Measurements from ENCODE around the gene RTP5. TPM values are rescaled to one million over a fixed set of nuclear protein-coding genes. Genes with fewer than 3 reads are reported as not detected.

The RTP5 gene
- polyA plus RNA-seq, 1 of the 3 experiments (the other 2 are of a cell fraction): not detected

DNA sequence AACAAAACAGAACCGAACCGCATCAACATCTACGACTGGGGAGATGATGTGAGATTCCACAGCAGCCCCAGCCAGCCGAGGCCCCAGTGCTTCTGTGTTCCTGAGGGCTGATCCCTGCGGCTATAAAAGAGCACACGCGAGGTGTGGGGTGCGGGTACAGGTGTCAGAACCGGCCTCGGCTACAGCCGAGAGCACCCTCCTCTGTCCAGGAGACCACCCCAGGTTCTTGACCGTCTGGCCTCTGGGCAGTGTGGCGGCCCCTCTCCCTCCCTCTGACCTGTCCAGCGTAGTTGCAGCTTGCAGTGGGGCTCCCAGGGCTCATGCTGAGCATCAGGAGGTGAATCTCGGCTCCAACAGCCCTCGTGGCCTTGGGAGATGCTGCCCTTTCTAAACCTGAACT, 23.7 kb downstream of the RTP5 start:
- no peak overlapping the region for H3K4me2 ChIP-seq
- no peaks in the 10 kb centered on the region for H3K9me2 ChIP-seq
- H4K20me1 ChIP-seq (ENCODE audit: insufficient read depth): no peaks in the 10 kb centered on the region
- H3K36me3 ChIP-seq (replicated peaks in 1 of 2; ENCODE audit: control insufficient read depth in 1 of 2, insufficient read depth in 2 of 2, low read length in 1 of 2): no peaks in the 10 kb centered on the region
- H3K9me3 ChIP-seq: no peaks in the 10 kb centered on the region
- CTCF ChIA-PET: interaction anchor here (1.5 kb wide), 1 partner anchor 11 kb away, joined by 4 read pairs; no protein-coding TSS in a partner anchor
- WGBS (ENCODE audit: low lambda C conversion rate): 72% methylated on average over 8 of the region's 16 CpGs
- H3K9ac ChIP-seq: no peak overlapping the region
- no peak overlapping the region for H3K4me3 ChIP-seq (ENCODE audit: low read depth in 2 of 2, low read length in 1 of 2)
- H3K27ac ChIP-seq (ENCODE audit: low read depth in 2 of 2, low read length in 1 of 2): peak overlapping the region in 1 of 2 experiments; percentile 48; a peak in 1 of 4 replicates
- no peaks in the 10 kb centered on the region for H3F3A ChIP-seq (replicated peaks; ENCODE audit: insufficient read depth)
- peaks cover 0 to 27% of the 10 kb centered on the region in 2 experiments; a peak in 1 of 4 replicates for H3K4me1 ChIP-seq (ENCODE audit: control insufficient read depth in 1 of 2, insufficient read depth in 2 of 2, low read depth in 1 of 2, low read length in 1 of 2)
- DNase-seq: no peak
- H2AFZ ChIP-seq (ENCODE audit: low read depth): no peak overlapping the region
- no peaks in the 10 kb centered on the region for H3K27me3 ChIP-seq (ENCODE audit: insufficient read depth)
- POLR2A ChIA-PET: no interaction called here
- TF ChIP-seq RXRA (IDR thresholded peaks at IDR 0.05; ENCODE audit: borderline replicate concordance, low read depth): no peak
- TF ChIP-seq RCOR1 (IDR thresholded peaks at IDR 0.05; ENCODE audit: low read length): no peak
- H3K79me2 ChIP-seq (ENCODE audit: insufficient read depth): no peaks in the 10 kb centered on the region

DNA sequence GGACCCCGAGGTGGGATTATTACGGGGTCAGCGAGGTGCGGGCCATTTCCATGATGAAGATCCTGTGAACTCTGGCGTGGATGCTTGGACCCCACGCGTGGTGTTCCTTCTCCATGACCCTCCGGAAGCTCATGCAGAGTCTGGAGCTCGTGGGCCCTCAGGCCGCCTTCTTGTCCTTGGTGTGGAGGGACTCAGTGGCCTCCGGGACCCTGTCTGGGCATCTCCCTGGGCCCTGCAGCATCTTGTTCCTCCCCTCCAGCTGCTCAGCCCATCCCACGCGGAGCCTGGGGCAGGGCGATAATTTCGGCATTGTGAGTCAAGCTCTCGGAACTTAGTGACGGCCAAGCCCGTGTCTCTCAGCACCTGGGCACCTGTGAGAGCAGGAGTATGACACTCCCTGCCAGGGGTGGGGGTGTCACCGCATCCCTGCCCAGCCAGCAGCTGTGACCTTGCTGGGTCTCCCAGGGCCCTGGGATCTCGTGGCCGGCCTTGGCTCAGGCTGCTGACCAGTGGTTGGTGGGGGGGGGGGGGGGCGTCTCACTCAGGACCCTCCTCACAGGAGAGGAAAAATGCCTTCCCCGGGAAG, 24.6 kb downstream of the RTP5 start:
- H4K20me1 ChIP-seq (ENCODE audit: insufficient read depth): no peaks in the 10 kb centered on the region
- 85% methylated on average over 7 of the region's 23 CpGs for WGBS (ENCODE audit: low lambda C conversion rate)
- H3K9me3 ChIP-seq: no peaks in the 10 kb centered on the region
- no peak overlapping the region for H3K9ac ChIP-seq
- H3K36me3 ChIP-seq (replicated peaks in 1 of 2; ENCODE audit: control insufficient read depth in 1 of 2, insufficient read depth in 2 of 2, low read length in 1 of 2): no peaks in the 10 kb centered on the region
- H3K79me2 ChIP-seq (ENCODE audit: insufficient read depth): no peaks in the 10 kb centered on the region
- no peak overlapping the region for H2AFZ ChIP-seq (ENCODE audit: low read depth)
- H3K9me2 ChIP-seq: no peaks in the 10 kb centered on the region
- no peak for TF ChIP-seq NFIC (IDR thresholded peaks at IDR 0.05; ENCODE audit: borderline replicate concordance)
- TF ChIP-seq TCF12 (IDR thresholded peaks at IDR 0.05): no peak
- TF ChIP-seq TAF1 (IDR thresholded peaks at IDR 0.05; ENCODE audit: borderline replicate concordance, low read depth, low read length): no peak
- TF ChIP-seq, protein P1, sequence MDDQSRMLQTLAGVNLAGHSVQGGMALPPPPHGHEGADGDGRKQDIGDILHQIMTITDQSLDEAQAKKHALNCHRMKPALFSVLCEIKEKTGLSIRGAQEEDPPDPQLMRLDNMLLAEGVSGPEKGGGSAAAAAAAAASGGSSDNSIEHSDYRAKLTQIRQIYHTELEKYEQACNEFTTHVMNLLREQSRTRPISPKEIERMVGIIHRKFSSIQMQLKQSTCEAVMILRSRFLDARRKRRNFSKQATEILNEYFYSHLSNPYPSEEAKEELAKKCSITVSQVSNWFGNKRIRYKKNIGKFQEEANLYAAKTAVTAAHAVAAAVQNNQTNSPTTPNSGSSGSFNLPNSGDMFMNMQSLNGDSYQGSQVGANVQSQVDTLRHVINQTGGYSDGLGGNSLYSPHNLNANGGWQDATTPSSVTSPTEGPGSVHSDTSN (IDR thresholded peaks at IDR 0.05): no peak
- TF ChIP-seq FOXM1 (IDR thresholded peaks at IDR 0.05; ENCODE audit: low read depth): no peak
- TF ChIP-seq TEAD4 (IDR thresholded peaks at IDR 0.05; ENCODE audit: borderline replicate concordance, insufficient read depth): no peak
- TF ChIP-seq CTCF (IDR thresholded peaks at IDR 0.05): no peak
- no peak for TF ChIP-seq RAD21 (IDR thresholded peaks at IDR 0.05; ENCODE audit: low read length)
- no peak for TF ChIP-seq CHD2 (IDR thresholded peaks at IDR 0.05; ENCODE audit: low read length, partially characterized antibody)
- TF ChIP-seq FOXJ3 (CRISPR knock-in tag; IDR thresholded peaks at IDR 0.05): no peak
- TF ChIP-seq FOSL2 (IDR thresholded peaks at IDR 0.05; ENCODE audit: borderline replicate concordance, low read depth): no peak
- TF ChIP-seq EP300 (IDR thresholded peaks at IDR 0.05; ENCODE audit: borderline replicate concordance in 1 of 2, low read depth in 1 of 2, low read length in 1 of 2): no peak
- no peak for TF ChIP-seq MEF2A (IDR thresholded peaks at IDR 0.05; ENCODE audit: borderline replicate concordance, low read depth)
- TF ChIP-seq, protein P2, sequence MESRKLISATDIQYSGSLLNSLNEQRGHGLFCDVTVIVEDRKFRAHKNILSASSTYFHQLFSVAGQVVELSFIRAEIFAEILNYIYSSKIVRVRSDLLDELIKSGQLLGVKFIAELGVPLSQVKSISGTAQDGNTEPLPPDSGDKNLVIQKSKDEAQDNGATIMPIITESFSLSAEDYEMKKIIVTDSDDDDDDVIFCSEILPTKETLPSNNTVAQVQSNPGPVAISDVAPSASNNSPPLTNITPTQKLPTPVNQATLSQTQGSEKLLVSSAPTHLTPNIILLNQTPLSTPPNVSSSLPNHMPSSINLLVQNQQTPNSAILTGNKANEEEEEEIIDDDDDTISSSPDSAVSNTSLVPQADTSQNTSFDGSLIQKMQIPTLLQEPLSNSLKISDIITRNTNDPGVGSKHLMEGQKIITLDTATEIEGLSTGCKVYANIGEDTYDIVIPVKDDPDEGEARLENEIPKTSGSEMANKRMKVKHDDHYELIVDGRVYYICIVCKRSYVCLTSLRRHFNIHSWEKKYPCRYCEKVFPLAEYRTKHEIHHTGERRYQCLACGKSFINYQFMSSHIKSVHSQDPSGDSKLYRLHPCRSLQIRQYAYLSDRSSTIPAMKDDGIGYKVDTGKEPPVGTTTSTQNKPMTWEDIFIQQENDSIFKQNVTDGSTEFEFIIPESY (IDR thresholded peaks at IDR 0.05; ENCODE audit: borderline replicate concordance, low read depth): no peak
- TF ChIP-seq SMC3 (IDR thresholded peaks at IDR 0.05; ENCODE audit: low read depth, low read length): no peak
- no peak for TF ChIP-seq MAX (IDR thresholded peaks at IDR 0.05; ENCODE audit: low read depth)
- no peak for TF ChIP-seq RFX5 (IDR thresholded peaks at IDR 0.05; ENCODE audit: low read length)
- no peak for TF ChIP-seq RCOR1 (IDR thresholded peaks at IDR 0.05; ENCODE audit: low read length)
- H3K4me1 ChIP-seq (ENCODE audit: control insufficient read depth in 1 of 2, insufficient read depth in 2 of 2, low read depth in 1 of 2, low read length in 1 of 2): peaks cover 0 to 25% of the 10 kb centered on the region in 2 experiments; a peak in 1 of 4 replicates
- CTCF ChIA-PET: interaction anchor here (1.5 kb wide), 1 partner anchor 10 kb away, joined by 4 read pairs; no protein-coding TSS in a partner anchor
- no peaks in the 10 kb centered on the region for H3F3A ChIP-seq (replicated peaks; ENCODE audit: insufficient read depth)
- no peaks in the 10 kb centered on the region for H3K27me3 ChIP-seq (ENCODE audit: insufficient read depth)
- H3K4me3 ChIP-seq (ENCODE audit: low read depth in 2 of 2, low read length in 1 of 2): no peak overlapping the region
- no peak overlapping the region for H3K27ac ChIP-seq (ENCODE audit: low read depth in 2 of 2, low read length in 1 of 2)
- POLR2A ChIA-PET: no interaction called here
- no peak overlapping the region for H3K4me2 ChIP-seq
- no peak for DNase-seq
